Caco-2 (cell line): ENCODE results near the gene DNMT3A. TPM values are rescaled to one million over a fixed set of nuclear protein-coding genes. Genes with fewer than 3 reads are reported as not detected.

ENCODE experiments used
- BruUV-seq: library from RNA; stranded (reverse); fragments of 400-500 nt; replicated peaks from 2 replicates; lab custom pipeline; 2021; lab: Mats Ljungman, UMichigan
- CTCF ChIA-PET: fragments of 300-600 bp; sonication (Branson Sonifier 250); formaldehyde crosslinking; loops from one replicate; lab custom pipeline; 2022; ENCODE audit warnings: antibody characterized with exemption; lab: Charles Lee
- POLR2A ChIA-PET: fragments of 300-600 bp; sonication (Branson Sonifier 250); formaldehyde crosslinking; loops from one replicate; lab custom pipeline; 2022; ENCODE audit warnings: antibody characterized with exemption; lab: Charles Lee
- DNase-seq, 2 experiments: peaks; one replicate each; pipeline versions ENCODE4 v3.0.0 to v3.0.0-alpha.2; 2020 to 2022
- H3K27me3 ChIP-seq: replicated peaks from 2 replicates; pipeline ENCODE4 v1.6.0; 2011; ENCODE audit warnings: low read length; ENCODE audit not compliant: control insufficient read depth, insufficient read depth
- H3K36me3 ChIP-seq: 2 replicates; pipeline ENCODE4 v1.5.1; 2011; ENCODE audit warnings: low read length; ENCODE audit not compliant: control insufficient read depth, insufficient read depth
- H3K4me1 ChIP-seq: fragments of 250-450 bp; sonication (Bioruptor Pico); 2 replicates; pipeline ENCODE4 v1.5.1; 2020; ENCODE audit warnings: mild to moderate bottlenecking
- H3K4me3 ChIP-seq: 2 replicates; pipeline ENCODE4 v1.5.1; 2011; ENCODE audit warnings: low read depth, mild to moderate bottlenecking, control low read depth, low read length
- H3K9me3 ChIP-seq: fragments of 250-450 bp; sonication (Bioruptor Pico); 2 replicates; pipeline ENCODE4 v1.5.1; 2020; ENCODE audit warnings: mild to moderate bottlenecking, moderate library complexity
- H3K27ac Mint-ChIP-seq: one replicate; pipeline ENCODE4 v1.8.0; 2022; ENCODE audit warnings: mixed read lengths; ENCODE audit not compliant: unreplicated experiment
- H3K27me3 Mint-ChIP-seq: one replicate; pipeline ENCODE4 v1.8.0; 2022; ENCODE audit warnings: mixed read lengths; ENCODE audit not compliant: insufficient read depth, unreplicated experiment
- H3K36me3 Mint-ChIP-seq: one replicate; pipeline ENCODE4 v1.8.0; 2022; ENCODE audit warnings: mild to moderate bottlenecking, mixed read lengths; ENCODE audit not compliant: insufficient read depth, unreplicated experiment
- H3K4me1 Mint-ChIP-seq: one replicate; pipeline ENCODE4 v1.8.0; 2022; ENCODE audit warnings: low read depth, mixed read lengths; ENCODE audit not compliant: unreplicated experiment
- H3K4me3 Mint-ChIP-seq: one replicate; pipeline ENCODE4 v1.8.0; 2022; ENCODE audit warnings: mild to moderate bottlenecking, moderate library complexity, mixed read lengths; ENCODE audit not compliant: unreplicated experiment
- H3K9me3 Mint-ChIP-seq: one replicate; pipeline ENCODE4 v1.8.0; 2022; ENCODE audit warnings: mixed read lengths; ENCODE audit not compliant: unreplicated experiment
- CTCF ChIP-seq, 2 experiments: fragments of 200-600 bp in 1 of 2; IDR thresholded peaks; 1 replicate in 1 of 2; 2 replicates in 1 of 2; pipeline versions ENCODE4 v1.5.1 to v1.8.0; 2011 to 2022; ENCODE audit warnings: antibody characterized with exemption in 1 of 2, control low read depth in 1 of 2, inconsistent platforms in 1 of 2, low read depth in 1 of 2, low read length in 1 of 2, mild to moderate bottlenecking in 1 of 2, moderate library complexity in 1 of 2; ENCODE audit not compliant: insufficient read depth in 1 of 2, severe bottlenecking in 1 of 2, unreplicated experiment in 1 of 2
- intact Hi-C: fragments of 100-400 bp; cut with micrococcal nuclease; formaldehyde crosslinking; loops from one replicate; pipeline ENCODE4 v1.10.0; 2022; ENCODE audit not compliant: unreplicated experiment
- total RNA-seq: library from RNA; stranded (reverse); gene quantifications from 2 replicates; pipeline ENCODE4 v1.2.3, GENCODE V29; 2022

Gene DNMT3A
- total RNA-seq, 1 experiment from 2014 or later: 72.2 TPM

DNA sequence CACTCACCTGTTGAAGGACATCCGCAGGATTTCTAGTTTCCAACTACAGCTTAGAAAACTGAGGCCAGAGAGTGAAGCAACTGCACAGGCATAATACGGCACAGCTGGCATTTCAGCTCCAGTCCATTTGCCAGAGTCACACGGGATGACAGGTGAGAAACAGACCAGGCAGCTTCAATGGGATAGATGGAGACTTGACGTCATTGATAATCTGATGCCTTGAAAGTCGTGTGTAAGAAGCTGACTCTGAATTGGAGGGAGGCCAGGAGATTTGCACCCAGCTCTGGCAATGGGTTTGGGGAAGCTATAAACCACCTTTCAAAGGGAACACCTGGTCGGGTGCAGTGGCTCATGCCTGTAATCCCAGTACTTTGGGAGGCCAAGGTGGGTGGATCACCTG lies 12.4 kb upstream of the DNMT3A start:
- no peaks in the 10 kb centered on the region for H3K36me3 ChIP-seq
- H3K4me1 ChIP-seq: no peaks in the 10 kb centered on the region
- Mint-ChIP-seq H3K9me3 (no peaks in the 10 kb centered on the region), H3K27me3 (no peaks in the 10 kb centered on the region), H3K4me1 (no peaks in the 10 kb centered on the region), H3K36me3 (no peaks in the 10 kb centered on the region), H3K27ac (no peak overlapping the region), H3K4me3 (no peak overlapping the region)
- no TSS peak for BruUV-seq
- H3K4me3 ChIP-seq: no peak overlapping the region
- CTCF ChIA-PET: no interaction called here
- intact Hi-C loops: no loop called here
- no peak for TF ChIP-seq CTCF (IDR thresholded peaks at IDR 0.05; ENCODE audit: insufficient read depth in 1 of 2, low read depth in 1 of 2, low read length in 1 of 2, severe bottlenecking in 1 of 2, unreplicated experiment in 1 of 2)
- no peaks in the 10 kb centered on the region for H3K27me3 ChIP-seq
- DNase-seq: no peak
- POLR2A ChIA-PET: interaction anchor here (0.5 kb wide), 1 partner anchor 166 kb away, joined by 3 read pairs; no protein-coding TSS in a partner anchor
- no peaks in the 10 kb centered on the region for H3K9me3 ChIP-seq

GRCh38 chr2:25349397-25349796 lies 7.7 kb upstream of the DNMT3A start:
- DNase-seq: no peak
- H3K9me3 Mint-ChIP-seq: no peaks in the 10 kb centered on the region
- Histone ChIP-seq H3K4me3 (no peak overlapping the region), H3K4me1 (0 out of 2 replicates have a peak, but pooled peaks cover 6% of the 10 kb centered on the region), H3K36me3 (no peaks in the 10 kb centered on the region), H3K9me3 (no peaks in the 10 kb centered on the region), H3K27me3 (no peaks in the 10 kb centered on the region)
- intact Hi-C loops: no loop called here
- TF ChIP-seq CTCF (IDR thresholded peaks at IDR 0.05; ENCODE audit: insufficient read depth in 1 of 2, low read depth in 1 of 2, low read length in 1 of 2, severe bottlenecking in 1 of 2, unreplicated experiment in 1 of 2): no peak
- no peaks in the 10 kb centered on the region for H3K27me3 Mint-ChIP-seq
- peaks cover 11% of the 10 kb centered on the region for H3K4me1 Mint-ChIP-seq
- H3K27ac Mint-ChIP-seq: no peak overlapping the region
- no peak overlapping the region for H3K4me3 Mint-ChIP-seq
- CTCF ChIA-PET: interaction anchor here (0.8 kb wide), 1 partner anchor 13 kb away, joined by 3 read pairs; no protein-coding TSS in a partner anchor
- POLR2A ChIA-PET: no interaction called here
- H3K36me3 Mint-ChIP-seq: no peaks in the 10 kb centered on the region
- no TSS peak for BruUV-seq

- no peak overlapping the region for H3K27ac Mint-ChIP-seq
- 0 out of 2 replicates have a peak, but pooled peaks cover 6% of the 10 kb centered on the region for H3K4me1 ChIP-seq
- no peaks in the 10 kb centered on the region for H3K9me3 Mint-ChIP-seq
- intact Hi-C loops: no loop called here
- no peak overlapping the region for H3K4me3 ChIP-seq
- ChIA-PET CTCF (interaction anchor here (0.7 to 2.1 kb wide), 2 partner anchors 14 to 267 kb away, joined by 4 to 20 read pairs; no protein-coding TSS in a partner anchor), POLR2A (no interaction called here)
- no peaks in the 10 kb centered on the region for H3K36me3 Mint-ChIP-seq
- peaks cover 11% of the 10 kb centered on the region for H3K4me1 Mint-ChIP-seq
- no peaks in the 10 kb centered on the region for H3K27me3 ChIP-seq
- H3K4me3 Mint-ChIP-seq: no peak overlapping the region
- BruUV-seq: no TSS peak
- no peak for DNase-seq
- no peaks in the 10 kb centered on the region for H3K36me3 ChIP-seq
- H3K27me3 Mint-ChIP-seq: no peaks in the 10 kb centered on the region
- TF ChIP-seq CTCF (IDR thresholded peaks at IDR 0.05; ENCODE audit: insufficient read depth in 1 of 2, low read depth in 1 of 2, low read length in 1 of 2, severe bottlenecking in 1 of 2, unreplicated experiment in 1 of 2): no peak
- H3K9me3 ChIP-seq: no peaks in the 10 kb centered on the region
Observed at GRCh38 chr2:25347846-25348245, 6.1 kb upstream of the DNMT3A start.
